ENCODE measurements around the gene POMT1.

DNA sequence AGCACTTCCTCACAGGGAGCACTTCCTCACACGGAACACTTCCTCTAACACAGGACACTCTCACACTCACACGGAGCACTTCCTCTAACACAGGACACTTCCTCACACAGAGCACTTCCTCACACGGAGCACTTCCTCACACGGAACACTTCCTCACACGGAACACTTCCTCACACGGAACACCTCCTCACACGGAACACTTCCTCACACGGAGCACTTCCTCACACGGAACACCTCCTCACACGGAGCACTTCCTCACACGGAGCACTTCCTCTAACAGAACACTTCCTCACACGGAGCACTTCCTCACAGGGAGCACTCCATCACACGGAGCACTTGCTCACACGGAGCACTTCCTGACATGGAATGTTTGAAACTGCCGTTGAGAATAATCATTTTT lies 13.4 kb downstream of the POMT1 start:
- TF ChIP-seq PPARA (CRISPR knock-in tag; IDR thresholded peaks at IDR 0.05; ENCODE audit: borderline replicate concordance) (no peak), ARNTL (CRISPR knock-in tag; IDR thresholded peaks at IDR 0.05; ENCODE audit: borderline replicate concordance, low read depth) (no peak), ESRRG (CRISPR knock-in tag; IDR thresholded peaks at IDR 0.05) (no peak), OSR1 (CRISPR knock-in tag; IDR thresholded peaks at IDR 0.05) (no peak), ZFP30 (CRISPR knock-in tag; IDR thresholded peaks at IDR 0.05) (no peak), CSRNP3 (CRISPR knock-in tag; IDR thresholded peaks at IDR 0.05) (no peak), ZNF565 (CRISPR knock-in tag; conservative IDR thresholded peaks at IDR 0.05; ENCODE audit: low read depth) (no peak), ZNF70 (CRISPR knock-in tag; IDR thresholded peaks at IDR 0.05) (no peak), TCF4 (CRISPR knock-in tag; IDR thresholded peaks at IDR 0.05; ENCODE audit: borderline replicate concordance) (no peak), ISL1 (CRISPR knock-in tag; IDR thresholded peaks at IDR 0.05) (no peak)
- TF ChIP-seq, protein P1, sequence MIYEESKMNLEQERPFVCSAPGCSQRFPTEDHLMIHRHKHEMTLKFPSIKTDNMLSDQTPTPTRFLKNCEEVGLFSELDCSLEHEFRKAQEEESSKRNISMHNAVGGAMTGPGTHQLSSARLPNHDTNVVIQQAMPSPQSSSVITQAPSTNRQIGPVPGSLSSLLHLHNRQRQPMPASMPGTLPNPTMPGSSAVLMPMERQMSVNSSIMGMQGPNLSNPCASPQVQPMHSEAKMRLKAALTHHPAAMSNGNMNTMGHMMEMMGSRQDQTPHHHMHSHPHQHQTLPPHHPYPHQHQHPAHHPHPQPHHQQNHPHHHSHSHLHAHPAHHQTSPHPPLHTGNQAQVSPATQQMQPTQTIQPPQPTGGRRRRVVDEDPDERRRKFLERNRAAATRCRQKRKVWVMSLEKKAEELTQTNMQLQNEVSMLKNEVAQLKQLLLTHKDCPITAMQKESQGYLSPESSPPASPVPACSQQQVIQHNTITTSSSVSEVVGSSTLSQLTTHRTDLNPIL (CRISPR knock-in tag; IDR thresholded peaks at IDR 0.05; ENCODE audit: low read depth): no peak
